HG03575 (cell line): ENCODE measurements around the gene SAP30BP.

Source experiments
- ATAC-seq: cut with Tn5 transposase; IDR thresholded peaks from one replicate; pipeline ENCODE4 v1.9.1; 2021; ENCODE audit not compliant: unreplicated experiment, insufficient number of reproducible peaks, low FRiP score; ENCODE audit errors: extremely low read depth

SAP30BP gene

DNA sequence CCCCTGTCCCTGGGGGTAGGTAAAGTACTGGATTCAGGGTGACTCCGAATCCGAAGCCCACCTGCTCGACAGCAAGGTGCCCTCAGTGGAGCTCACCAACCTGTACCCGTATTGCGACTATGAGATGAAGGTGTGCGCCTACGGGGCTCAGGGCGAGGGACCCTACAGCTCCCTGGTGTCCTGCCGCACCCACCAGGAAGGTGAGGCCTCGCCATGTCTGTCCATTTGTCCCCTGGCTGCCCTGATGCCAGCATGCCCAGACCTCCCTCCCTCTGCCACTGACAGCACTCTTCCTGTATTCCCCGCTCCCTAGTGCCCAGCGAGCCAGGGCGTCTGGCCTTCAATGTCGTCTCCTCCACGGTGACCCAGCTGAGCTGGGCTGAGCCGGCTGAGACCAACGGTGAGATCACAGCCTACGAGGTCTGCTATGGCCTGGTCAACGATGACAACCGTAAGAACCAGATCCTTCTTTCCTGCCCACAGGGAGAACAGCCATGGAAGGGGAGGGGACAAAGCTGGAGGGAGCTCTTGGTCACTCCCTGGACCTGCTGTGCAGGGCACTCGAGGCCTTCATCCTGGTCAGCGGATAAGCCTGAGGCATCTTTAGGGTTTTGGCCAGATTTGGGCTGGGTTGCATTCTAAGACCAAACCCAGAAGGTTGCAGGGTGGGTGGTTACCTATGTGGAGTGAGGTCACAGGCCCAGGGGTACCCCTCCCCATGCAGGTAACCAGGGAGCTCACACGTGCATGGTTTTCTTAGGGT lies 83.7 kb downstream of the SAP30BP start:
- no peak for ATAC-seq

GRCh38 chr17:75751676-75752404 lies 84.7 kb downstream of the SAP30BP start:
- ATAC-seq: no peak

DNA sequence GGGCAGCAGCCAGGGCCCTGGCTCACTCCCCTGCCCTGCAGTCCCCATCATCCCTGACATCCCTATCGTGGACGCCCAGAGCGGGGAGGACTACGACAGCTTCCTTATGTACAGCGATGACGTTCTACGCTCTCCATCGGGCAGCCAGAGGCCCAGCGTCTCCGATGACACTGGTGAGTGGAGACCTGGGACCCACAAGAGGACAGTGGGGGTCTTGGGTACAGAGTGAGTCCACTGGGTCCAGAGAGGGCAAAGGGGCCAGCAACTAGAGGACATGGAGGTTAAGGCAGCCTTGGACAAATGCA lies 85.2 kb downstream of the SAP30BP start:
- no peak for ATAC-seq

DNA sequence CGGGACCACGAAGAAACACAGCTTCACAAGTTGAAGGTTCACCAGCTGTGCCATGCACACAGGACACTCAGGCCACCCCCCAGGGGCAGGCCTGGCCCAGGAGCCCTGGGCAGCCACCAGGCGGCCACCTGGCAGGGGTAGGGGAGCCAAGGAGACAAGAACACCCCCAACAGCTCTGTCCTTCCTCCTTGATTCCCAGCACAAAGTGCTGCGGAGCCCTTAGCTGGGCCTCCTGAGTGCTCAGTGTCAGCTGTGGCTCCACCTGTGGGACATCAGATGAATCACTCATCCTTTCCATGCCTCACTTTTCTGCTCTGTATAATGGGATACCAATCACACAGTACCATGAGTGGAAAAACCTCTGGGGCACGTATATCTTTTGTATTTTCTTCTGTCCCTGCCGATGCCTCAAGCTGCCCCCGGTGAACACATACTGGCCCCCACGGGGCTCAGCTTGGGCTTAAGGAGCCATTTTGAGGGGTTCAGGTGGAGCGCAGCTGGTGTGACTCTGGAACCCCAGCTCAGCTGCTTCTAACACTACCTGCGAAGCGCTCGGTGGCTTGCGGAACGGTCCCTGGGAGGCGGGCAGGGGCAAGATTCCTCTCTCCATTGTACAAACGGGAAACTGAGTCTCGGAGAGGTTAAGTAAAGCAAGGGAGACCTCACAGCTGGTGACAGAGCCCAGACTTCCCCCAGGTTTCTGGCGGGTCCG lies 85.8 kb downstream of the SAP30BP start:
- ATAC-seq: no peak

DNA sequence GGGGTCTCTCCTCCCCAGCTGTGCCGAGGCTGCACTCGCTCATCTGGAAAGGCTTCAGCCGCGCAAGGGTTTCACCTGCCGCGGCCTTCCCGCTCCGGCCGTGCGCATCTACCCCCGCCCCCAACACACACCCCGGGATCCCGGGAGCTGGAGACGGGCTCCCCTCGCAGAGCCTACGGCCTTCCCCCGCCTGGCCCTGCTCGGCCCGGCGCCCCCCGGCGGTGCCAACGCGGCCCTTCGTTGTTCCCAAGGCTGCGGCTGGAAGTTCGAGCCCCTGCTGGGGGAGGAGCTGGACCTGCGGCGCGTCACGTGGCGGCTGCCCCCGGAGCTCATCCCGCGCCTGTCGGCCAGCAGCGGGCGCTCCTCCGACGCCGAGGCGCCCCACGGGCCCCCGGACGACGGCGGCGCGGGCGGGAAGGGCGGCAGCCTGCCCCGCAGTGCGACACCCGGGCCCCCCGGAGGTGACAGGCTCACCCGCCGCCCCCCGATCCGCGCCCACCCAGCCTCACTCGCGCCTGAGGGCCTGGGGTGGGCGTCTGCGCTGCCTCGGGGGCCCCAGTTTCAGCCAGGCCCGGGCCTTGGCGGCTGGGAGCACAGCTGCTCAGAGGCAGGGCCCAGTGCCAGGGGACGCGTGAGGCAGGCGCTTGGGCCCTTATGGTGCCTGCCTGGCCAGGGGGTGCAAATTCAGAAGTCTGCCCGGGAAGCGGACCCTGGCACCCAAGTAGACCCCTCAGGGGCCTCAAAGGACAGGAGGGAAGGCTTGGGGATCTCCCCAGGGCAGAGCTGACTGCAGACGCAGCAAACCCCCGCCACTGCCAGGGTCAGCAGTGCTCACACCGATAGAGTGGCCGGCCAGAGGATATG lies 86.6 kb downstream of the SAP30BP start:
- no peak for ATAC-seq

- ATAC-seq: no peak
These were observed 87.5 kb downstream of the SAP30BP start for GRCh38 chr17:75754378-75755204.

DNA sequence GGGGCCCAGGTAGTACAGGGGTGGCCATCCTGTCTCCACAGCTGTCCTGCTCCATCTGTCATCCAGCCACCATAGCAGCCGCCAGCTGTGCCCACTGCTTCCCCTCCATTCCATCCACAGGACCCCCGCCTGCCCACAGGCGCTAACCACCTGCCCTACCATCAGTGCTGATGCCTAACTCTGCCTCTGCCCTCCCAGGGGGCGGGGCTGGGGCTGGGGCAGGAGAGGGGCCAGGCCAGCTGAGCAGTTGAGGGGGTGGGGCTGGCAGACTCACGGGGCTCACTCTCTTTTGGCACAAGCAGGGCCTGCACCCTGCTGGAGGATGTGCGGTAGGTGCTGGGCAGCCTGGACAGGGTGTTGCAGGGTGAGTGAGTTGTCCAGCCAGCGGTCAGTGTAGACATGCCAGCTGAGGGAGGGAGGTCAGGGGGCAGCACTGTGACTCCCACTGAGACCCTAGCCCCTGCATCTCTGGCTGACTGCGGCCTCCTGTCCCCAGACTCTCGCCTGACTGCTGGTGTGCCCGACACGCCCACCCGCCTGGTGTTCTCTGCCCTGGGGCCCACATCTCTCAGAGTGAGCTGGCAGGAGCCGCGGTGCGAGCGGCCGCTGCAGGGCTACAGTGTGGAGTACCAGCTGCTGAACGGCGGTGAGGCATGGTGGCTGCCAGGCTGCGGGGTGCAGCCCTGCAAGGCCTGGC lies 88.2 kb downstream of the SAP30BP start:
- ATAC-seq: no peak

DNA sequence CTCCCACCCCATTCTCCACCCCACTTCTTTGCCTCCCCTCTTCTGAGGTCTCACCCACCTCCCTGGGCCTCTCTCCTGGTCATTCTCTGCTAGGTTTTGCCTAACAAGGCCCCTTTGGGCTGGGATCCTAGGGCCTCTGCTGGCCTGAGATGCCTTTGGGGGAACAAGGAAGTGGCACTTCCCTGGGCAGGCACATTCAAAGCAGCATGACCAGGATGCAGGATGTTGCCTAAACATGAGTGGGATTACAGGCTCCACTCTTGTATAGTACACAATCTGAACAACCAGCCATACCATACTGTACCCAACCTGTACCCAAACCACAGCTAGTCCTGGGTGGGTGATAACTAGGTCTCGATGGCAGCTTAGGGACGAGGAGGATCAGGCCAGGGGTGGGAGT lies 88.9 kb downstream of the SAP30BP start:
- no peak for ATAC-seq

DNA sequence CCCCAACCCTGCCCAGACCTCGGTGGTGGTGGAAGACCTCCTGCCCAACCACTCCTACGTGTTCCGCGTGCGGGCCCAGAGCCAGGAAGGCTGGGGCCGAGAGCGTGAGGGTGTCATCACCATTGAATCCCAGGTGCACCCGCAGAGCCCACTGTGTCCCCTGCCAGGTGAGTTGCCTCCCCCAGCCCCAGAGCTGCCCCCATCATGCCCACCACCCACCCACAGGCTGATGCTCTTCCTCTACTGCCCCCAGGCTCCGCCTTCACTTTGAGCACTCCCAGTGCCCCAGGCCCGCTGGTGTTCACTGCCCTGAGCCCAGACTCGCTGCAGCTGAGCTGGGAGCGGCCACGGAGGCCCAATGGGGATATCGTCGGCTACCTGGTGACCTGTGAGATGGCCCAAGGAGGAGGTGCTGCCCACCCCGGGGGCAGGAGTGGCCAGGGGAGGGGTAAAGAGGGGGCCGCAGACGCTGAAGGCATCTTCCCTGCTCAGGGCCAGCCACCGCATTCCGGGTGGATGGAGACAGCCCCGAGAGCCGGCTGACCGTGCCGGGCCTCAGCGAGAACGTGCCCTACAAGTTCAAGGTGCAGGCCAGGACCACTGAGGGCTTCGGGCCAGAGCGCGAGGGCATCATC lies 89.4 kb downstream of the SAP30BP start:
- ATAC-seq: no peak

GRCh38 chr17:75757086-75757681 lies 90.0 kb downstream of the SAP30BP start:
- ATAC-seq: no peak
